AG10803 (cell line): ENCODE data around the gene GCA.
A peak's percentile ranks its signal among the peaks of the same experiment; 100 is the strongest.

Experiments
- DNase-seq: peaks from one replicate; pipeline ENCODE4 v3.0.0; 2010; ENCODE audit warnings: low read depth
- H3K4me3 ChIP-seq: 2 replicates; pipeline ENCODE4 v1.5.1; 2011; ENCODE audit warnings: mild to moderate bottlenecking, low read length, control low read depth
- CTCF ChIP-seq: conservative IDR thresholded peaks from 2 replicates; pipeline ENCODE4 v1.5.1; 2011; ENCODE audit warnings: mild to moderate bottlenecking, low read length, control low read depth, inconsistent platforms

Gene GCA, protein sequence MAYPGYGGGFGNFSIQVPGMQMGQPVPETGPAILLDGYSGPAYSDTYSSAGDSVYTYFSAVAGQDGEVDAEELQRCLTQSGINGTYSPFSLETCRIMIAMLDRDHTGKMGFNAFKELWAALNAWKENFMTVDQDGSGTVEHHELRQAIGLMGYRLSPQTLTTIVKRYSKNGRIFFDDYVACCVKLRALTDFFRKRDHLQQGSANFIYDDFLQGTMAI

DNA sequence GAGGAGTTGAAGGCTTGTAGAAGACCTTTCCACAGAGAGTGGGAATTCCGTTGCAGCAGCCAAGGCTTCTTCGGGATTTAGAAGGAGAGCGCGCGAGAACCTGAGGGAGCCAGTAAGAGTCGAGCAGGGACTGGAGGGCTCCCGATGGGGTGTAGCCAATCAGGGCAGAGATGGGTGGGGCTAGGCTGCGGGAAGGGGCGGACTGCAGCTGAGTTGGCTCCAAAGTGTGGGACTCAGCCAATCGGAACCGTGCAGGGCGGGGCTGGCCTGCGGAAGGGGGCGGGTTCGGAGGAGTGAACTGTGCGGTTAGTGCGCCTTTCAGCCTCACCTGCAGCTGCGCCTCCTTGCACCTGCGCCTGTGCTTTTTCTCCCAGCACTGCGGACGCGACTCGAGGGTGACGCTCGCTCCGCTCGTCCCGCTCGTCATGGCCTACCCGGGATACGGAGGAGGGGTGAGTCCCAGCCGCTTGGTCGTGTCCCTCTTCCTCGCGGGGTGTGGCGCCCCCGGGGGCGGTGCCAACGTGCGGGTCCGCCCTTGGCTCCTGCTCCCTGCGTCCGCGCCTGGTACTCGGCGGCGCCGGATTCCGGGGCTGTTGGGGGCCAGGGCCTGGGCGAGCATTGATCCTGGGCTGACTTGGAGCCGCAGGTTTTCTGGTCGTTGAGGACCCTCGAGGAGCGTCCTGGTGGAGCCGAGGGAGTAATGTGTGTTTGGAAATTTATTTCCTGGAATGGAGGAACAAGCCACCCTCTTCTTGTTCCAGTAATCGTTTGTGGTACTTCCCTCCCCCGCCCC lies at the start of gene GCA:
TSS of gene GCA (plus strand) at position 309 of the 793 bp plus-strand sequence. CDS start at position 426, 117 bp downstream.
- no peak for TF ChIP-seq CTCF

DNA sequence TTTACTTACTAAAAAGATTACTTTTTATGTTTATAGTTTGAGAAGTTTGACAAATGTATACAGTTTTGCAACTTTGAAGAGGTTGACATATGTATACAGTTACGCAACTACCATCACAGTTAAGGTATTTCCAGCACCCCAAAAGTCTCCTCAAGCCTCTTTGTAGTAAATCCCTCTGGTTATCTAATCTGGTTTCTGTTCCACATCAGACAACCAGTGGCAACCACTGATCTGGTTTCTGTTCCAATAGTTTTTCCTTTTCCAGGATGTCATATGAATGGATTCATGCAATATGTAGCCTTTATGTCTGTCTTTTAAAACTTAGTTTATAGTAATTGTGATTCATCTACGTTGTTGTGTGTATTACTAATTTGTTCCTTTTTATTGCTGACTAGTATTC lies 48.9 kb upstream of the GCA start:
- no peak for TF ChIP-seq CTCF
- DNase-seq, result no peak
- H3K4me3 ChIP-seq, result no peak overlapping the region

More for the DNA sequence above, at the start of gene GCA:
- peak; percentile 86 for DNase-seq
- H3K4me3 ChIP-seq, result peak within 1 kb of the TSS; percentile 81

DNA sequence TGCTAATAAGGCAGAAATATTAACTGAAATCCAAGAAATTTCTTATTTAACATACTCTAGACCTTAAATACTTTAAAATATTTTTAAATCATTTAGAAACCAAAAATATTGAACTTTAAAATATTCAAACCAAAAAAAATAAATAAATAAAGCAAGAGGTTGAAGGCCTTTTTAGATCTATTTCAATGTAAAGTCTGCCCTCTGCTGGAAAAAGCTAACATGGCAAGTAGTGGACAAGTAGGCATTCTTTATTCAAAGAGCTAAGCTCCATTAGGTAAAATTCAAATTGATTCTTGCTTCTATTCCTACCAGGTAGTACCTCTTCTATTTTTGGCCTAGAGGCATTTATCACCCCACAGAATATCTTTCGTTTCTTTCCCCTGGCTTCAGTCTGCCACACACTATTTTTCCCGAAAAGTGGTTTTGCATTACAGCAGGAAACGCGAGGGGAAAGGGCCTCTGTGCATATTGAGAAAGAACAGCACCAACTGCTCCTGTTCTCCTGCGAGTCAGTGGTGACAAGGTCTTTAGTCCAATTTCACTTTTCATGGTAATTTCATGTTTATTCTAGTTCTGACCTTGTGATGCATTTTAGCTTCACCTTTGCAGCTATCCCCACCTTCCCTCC lies 45.9 kb upstream of the GCA start:
- peak; percentile 79 for DNase-seq
- no peak overlapping the region for H3K4me3 ChIP-seq
- peak; percentile 86 for TF ChIP-seq CTCF

DNA sequence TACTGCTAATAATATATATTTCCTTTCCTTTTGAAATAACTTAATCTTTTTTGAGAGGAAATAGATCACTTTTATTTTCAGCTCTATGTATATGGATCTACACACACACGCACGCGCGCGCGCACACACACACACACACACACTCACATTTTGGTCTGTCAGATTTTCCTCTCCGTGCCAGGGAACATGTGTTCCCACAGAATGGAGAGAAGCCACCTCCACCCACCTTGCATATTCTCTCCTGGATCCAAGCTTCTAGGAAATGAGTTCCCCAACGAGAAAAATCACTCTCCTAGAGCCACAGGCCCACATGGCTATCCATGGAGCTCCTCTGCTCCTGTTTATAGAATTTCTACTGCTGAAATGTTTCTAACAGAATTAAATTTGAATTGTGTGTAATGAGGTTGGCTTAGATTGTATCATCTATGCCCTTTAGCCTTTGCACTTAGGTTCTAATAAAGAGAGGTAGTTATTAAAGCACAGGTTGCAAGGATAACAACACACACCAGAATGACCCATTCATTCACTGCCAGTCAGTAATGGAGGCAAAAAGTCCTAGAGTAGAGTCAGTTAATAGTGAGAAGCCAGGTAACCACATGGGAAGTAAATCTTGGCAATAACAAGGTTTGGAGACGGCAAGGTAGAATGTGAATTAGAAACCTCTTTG lies 45.1 kb upstream of the GCA start:
- H3K4me3 ChIP-seq, result no peak overlapping the region
- no peak for TF ChIP-seq CTCF
- DNase-seq, result no peak

- H3K4me3 ChIP-seq, result no peak overlapping the region
- DNase-seq, result peak; percentile 46
- TF ChIP-seq CTCF, result no peak
Observed at GRCh38 chr2:162300266-162300665, 43.7 kb upstream of the GCA start.

DNA sequence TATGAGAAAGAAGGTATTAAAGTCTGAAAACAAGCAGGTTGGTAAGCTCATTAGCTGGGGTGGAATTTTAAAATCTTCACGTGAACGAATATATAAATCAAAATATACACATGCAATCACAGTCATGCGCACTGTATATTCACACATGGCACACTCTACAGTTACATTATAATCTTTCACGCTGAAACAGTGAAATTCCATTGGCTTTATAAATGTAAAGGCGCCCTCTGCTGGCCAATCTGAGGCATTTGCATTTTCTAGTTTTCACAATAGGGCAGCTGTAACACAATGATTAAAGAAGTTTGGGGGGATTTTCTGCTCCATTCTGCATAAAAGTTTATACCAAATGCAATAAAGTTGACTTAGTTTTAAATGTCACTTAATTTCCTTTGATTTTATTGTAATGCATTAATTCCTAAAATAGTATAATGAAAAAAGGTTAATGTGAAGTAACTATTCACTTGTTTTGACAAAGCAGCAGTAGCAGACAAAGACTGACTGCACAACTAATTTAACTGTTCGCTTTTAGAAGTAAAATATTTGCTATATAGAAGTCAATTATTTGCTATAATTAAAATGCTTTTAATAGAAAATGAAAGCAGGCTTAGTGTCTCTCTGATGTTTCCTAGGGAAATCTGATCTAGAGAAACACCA lies 42.7 kb upstream of the GCA start:
- H3K4me3 ChIP-seq, result no peak overlapping the region
- peak; percentile 80 for TF ChIP-seq CTCF
- peak; percentile 72 for DNase-seq
